CD14-positive monocyte (primary cell): ENCODE measurements around the gene EGR2. TPM values are rescaled to one million over a fixed set of nuclear protein-coding genes. Genes with fewer than 3 reads are reported as not detected.
A peak's percentile ranks its signal among the peaks of the same experiment; 100 is the strongest.

Experiments
- DNase-seq, 3 donors: peaks; one replicate each; pipeline ENCODE4 v3.0.0-alpha.2; 2011 to 2022
- H2AFZ ChIP-seq: 2 replicates; pipeline ENCODE4 v1.6.0; 2012; ENCODE audit warnings: mild to moderate bottlenecking, low read depth, low read length, inconsistent platforms; ENCODE audit not compliant: insufficient read depth, poor library complexity, severe bottlenecking
- H3K27ac ChIP-seq, 2 donors: 1 replicate in 1 of 2; 2 replicates in 1 of 2; pipeline ENCODE4 v1.5.1; 2012 to 2013; ENCODE audit warnings: low read length in 2 of 2, control low read depth in 1 of 2, inconsistent platforms in 1 of 2, low read depth in 1 of 2, mild to moderate bottlenecking in 1 of 2
- H3K27me3 ChIP-seq, 2 donors: one replicate each; pipeline versions ENCODE4 v1.6.0 to v1.6.1; 2011 to 2013; ENCODE audit warnings: low read length in 2 of 2; ENCODE audit not compliant: control insufficient read depth in 2 of 2, insufficient read depth in 2 of 2
- H3K36me3 ChIP-seq, 2 donors: replicated peaks in 1 of 2; 1 replicate in 1 of 2; 2 replicates in 1 of 2; pipeline versions ENCODE4 v1.5.1 to v1.6.1; 2012 to 2013; ENCODE audit warnings: low read length in 2 of 2, control low read depth in 1 of 2, inconsistent platforms in 1 of 2, mild to moderate bottlenecking in 1 of 2; ENCODE audit not compliant: insufficient read depth in 2 of 2, control insufficient read depth in 1 of 2
- H3K4me1 ChIP-seq, 2 donors: 1 replicate in 1 of 2; 2 replicates in 1 of 2; pipeline versions ENCODE4 v1.5.1 to v1.6.1; 2012 to 2013; ENCODE audit warnings: low read length in 2 of 2, control low read depth in 1 of 2, inconsistent platforms in 1 of 2, mild to moderate bottlenecking in 1 of 2, moderate library complexity in 1 of 2; ENCODE audit not compliant: insufficient read depth in 2 of 2, control insufficient read depth in 1 of 2
- H3K4me2 ChIP-seq: replicated peaks from 2 replicates; pipeline ENCODE3; 2012; ENCODE audit warnings: low read length, moderate library complexity, mild to moderate bottlenecking; ENCODE audit not compliant: poor library complexity, severe bottlenecking; ENCODE audit errors: extremely low read depth
- H3K4me3 ChIP-seq, 3 experiments: fragments of 200-600 bp in 1 of 3; sonication (generic) in 1 of 3; replicated peaks in 1 of 3; 1 replicate in 2 of 3; 2 replicates in 1 of 3; pipeline ENCODE4 v1.5.1; 2011 to 2013; ENCODE audit warnings: low read length in 3 of 3, mild to moderate bottlenecking in 3 of 3, control low read depth in 2 of 3, low read depth in 2 of 3, inconsistent platforms in 1 of 3, moderate library complexity in 1 of 3
- H3K79me2 ChIP-seq: 2 replicates; pipeline ENCODE4 v1.6.0; 2012; ENCODE audit warnings: mild to moderate bottlenecking, control low read depth, inconsistent platforms, low read length, moderate library complexity; ENCODE audit not compliant: insufficient read depth
- H3K9ac ChIP-seq: 2 replicates; pipeline ENCODE4 v1.6.0; 2017; ENCODE audit warnings: low read length, mild to moderate bottlenecking; ENCODE audit not compliant: insufficient read depth, poor library complexity, severe bottlenecking
- H3K9me3 ChIP-seq, 2 donors: replicated peaks in 1 of 2; 1 replicate in 1 of 2; 2 replicates in 1 of 2; pipeline versions ENCODE4 v1.5.1 to v1.6.1; 2012 to 2013; ENCODE audit warnings: low read length in 2 of 2, control low read depth in 1 of 2; ENCODE audit not compliant: control insufficient read depth in 1 of 2, insufficient read depth in 1 of 2
- H4K20me1 ChIP-seq: 2 replicates; pipeline ENCODE4 v1.6.0; 2012; ENCODE audit warnings: mild to moderate bottlenecking, low read length, control low read depth, moderate library complexity; ENCODE audit not compliant: insufficient read depth
- H3K27ac Mint-ChIP-seq, 7 donors: one replicate each; pipeline ENCODE4 v1.8.0; 2020; ENCODE audit warnings: mild to moderate bottlenecking in 7 of 7, mixed read lengths in 7 of 7, moderate library complexity in 6 of 7, inconsistent platforms in 2 of 7
- H3K27me3 Mint-ChIP-seq, 3 donors: one replicate each; pipeline ENCODE4 v1.8.0; 2021 to 2022; ENCODE audit warnings: low read depth in 3 of 3, mild to moderate bottlenecking in 3 of 3, mixed read lengths in 3 of 3, moderate library complexity in 3 of 3, inconsistent platforms in 1 of 3
- H3K36me3 Mint-ChIP-seq, 2 donors: one replicate each; pipeline ENCODE4 v1.8.0; 2020; ENCODE audit warnings: mixed read lengths in 2 of 2, inconsistent platforms in 1 of 2, mild to moderate bottlenecking in 1 of 2
- H3K4me1 Mint-ChIP-seq: one replicate; pipeline ENCODE4 v1.8.0; 2020; ENCODE audit warnings: mild to moderate bottlenecking, mixed read lengths
- H3K4me3 Mint-ChIP-seq, 2 donors: one replicate each; pipeline ENCODE4 v1.8.0; 2020; ENCODE audit warnings: mild to moderate bottlenecking in 2 of 2, mixed read lengths in 2 of 2, moderate library complexity in 1 of 2
- H3K9me3 Mint-ChIP-seq, 7 donors: one replicate each; pipeline ENCODE4 v1.8.0; 2020 to 2022; ENCODE audit warnings: mixed read lengths in 7 of 7, mild to moderate bottlenecking in 6 of 7, moderate library complexity in 6 of 7, inconsistent platforms in 2 of 7
- WGBS: methylation state at CpG from one replicate; pipeline ENCODE4 v1.1.5; 2013; ENCODE audit warnings: missing lambda C conversion rate; ENCODE audit not compliant: insufficient coverage; 5-methylcytosine and 5-hydroxymethylcytosine counted together
- intact Hi-C, 2 donors: fragments of 100-400 bp; cut with micrococcal nuclease; formaldehyde crosslinking; loops; one replicate each; pipeline versions ENCODE4 v1.15.0 to v1.15.1; 2023
- polyA plus RNA-seq, 3 donors: library from polyadenylated mRNA; depleted of rRNA in 1 of 3; unstranded in 2 of 3; stranded (reverse) in 1 of 3; fragments of 300-500 nt in 2 of 3; fragments of >200 nt in 1 of 3; fragmentation: Illumina TruSeq in 2 of 3; gene quantifications; 1 replicate in 2 of 3; 2 replicates in 1 of 3; pipeline ENCODE4 v1.2.3, GENCODE V29; 2012 to 2021
- TF ChIP-seq, protein P1 (sequence below): fragments of 200-600 bp; IDR thresholded peaks from one replicate; pipeline ENCODE4 v1.8.0; 2022; ENCODE audit warnings: antibody characterized with exemption, mild to moderate bottlenecking

Gene EGR2
- polyA plus RNA-seq, 3 donors: 9.9 to 54.9 (median 10.3) TPM

- no peak overlapping the region for H3K9ac ChIP-seq
- no peaks in the 10 kb centered on the region for H3K9me3 ChIP-seq
- no peak overlapping the region for H3K4me3 ChIP-seq
- no peaks in the 10 kb centered on the region for H4K20me1 ChIP-seq
- Mint-ChIP-seq H3K4me3 (peak overlapping the region in 1 of 2 donors; percentile 19), H3K27me3 (peaks cover 3 to 21% (median 14%) of the 10 kb centered on the region in 3 donors), H3K27ac (no peak overlapping the region), H3K4me1 (peaks cover 6% of the 10 kb centered on the region), H3K9me3 (peaks cover 3 to 14% (median 5%) of the 10 kb centered on the region in 7 donors), H3K36me3 (no peaks in the 10 kb centered on the region)
- no peak overlapping the region for H3K27ac ChIP-seq
- H3K4me2 ChIP-seq: no peak overlapping the region
- no peaks in the 10 kb centered on the region for H3K4me1 ChIP-seq
- TF ChIP-seq, protein P1, sequence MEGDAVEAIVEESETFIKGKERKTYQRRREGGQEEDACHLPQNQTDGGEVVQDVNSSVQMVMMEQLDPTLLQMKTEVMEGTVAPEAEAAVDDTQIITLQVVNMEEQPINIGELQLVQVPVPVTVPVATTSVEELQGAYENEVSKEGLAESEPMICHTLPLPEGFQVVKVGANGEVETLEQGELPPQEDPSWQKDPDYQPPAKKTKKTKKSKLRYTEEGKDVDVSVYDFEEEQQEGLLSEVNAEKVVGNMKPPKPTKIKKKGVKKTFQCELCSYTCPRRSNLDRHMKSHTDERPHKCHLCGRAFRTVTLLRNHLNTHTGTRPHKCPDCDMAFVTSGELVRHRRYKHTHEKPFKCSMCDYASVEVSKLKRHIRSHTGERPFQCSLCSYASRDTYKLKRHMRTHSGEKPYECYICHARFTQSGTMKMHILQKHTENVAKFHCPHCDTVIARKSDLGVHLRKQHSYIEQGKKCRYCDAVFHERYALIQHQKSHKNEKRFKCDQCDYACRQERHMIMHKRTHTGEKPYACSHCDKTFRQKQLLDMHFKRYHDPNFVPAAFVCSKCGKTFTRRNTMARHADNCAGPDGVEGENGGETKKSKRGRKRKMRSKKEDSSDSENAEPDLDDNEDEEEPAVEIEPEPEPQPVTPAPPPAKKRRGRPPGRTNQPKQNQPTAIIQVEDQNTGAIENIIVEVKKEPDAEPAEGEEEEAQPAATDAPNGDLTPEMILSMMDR: no peak
- H3K27me3 ChIP-seq: peaks cover 3 to 6% of the 10 kb centered on the region in 2 donors
- H3K36me3 ChIP-seq: no peaks in the 10 kb centered on the region
- H3K79me2 ChIP-seq: no peaks in the 10 kb centered on the region
- DNase-seq: peak; percentile 18 to 82 (median 28)
- WGBS: no CpG with 5 or more reads among the region's 5 CpGs
- H2AFZ ChIP-seq: no peak overlapping the region
- intact Hi-C loops: no loop called here
These were observed 36.5 kb downstream of the EGR2 start for GRCh38 chr10:62779487-62780248.

DNA sequence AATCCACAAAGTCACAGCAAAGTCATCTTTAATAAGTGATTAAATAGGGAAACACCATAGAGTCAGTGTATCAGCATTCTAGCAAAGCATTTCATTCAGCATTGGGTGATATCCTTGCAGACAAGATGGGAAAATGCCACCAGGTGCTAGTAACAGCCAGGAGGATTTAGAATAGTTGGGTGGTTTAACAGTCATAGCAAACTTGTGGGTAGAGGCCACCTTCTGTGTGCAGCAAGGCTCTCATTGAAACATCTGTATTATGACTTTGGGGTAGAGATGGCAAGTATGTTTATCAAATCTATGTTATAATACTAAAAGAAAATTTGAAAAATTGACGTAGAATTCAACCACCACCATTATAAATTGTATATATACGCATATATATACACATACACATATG, 38.0 kb downstream of the EGR2 start:
- Histone ChIP-seq H3K4me2 (no peak overlapping the region), H4K20me1 (no peaks in the 10 kb centered on the region), H3K9ac (no peak overlapping the region), H3K4me3 (no peak overlapping the region), H3K4me1 (no peaks in the 10 kb centered on the region), H3K36me3 (no peaks in the 10 kb centered on the region), H3K79me2 (no peaks in the 10 kb centered on the region), H3K9me3 (no peaks in the 10 kb centered on the region), H3K27ac (no peak overlapping the region), H2AFZ (no peak overlapping the region), H3K27me3 (peaks cover 3 to 8% of the 10 kb centered on the region in 2 donors)
- no peak for DNase-seq
- intact Hi-C loops: no loop called here
- no CpG with 5 or more reads among the region's 2 CpGs for WGBS
- no peaks in the 10 kb centered on the region for H3K36me3 Mint-ChIP-seq
- TF ChIP-seq, protein P1: no peak
- no peak overlapping the region for H3K27ac Mint-ChIP-seq
- H3K9me3 Mint-ChIP-seq: peaks cover 0 to 6% (median 3%) of the 10 kb centered on the region in 7 donors
- H3K4me3 Mint-ChIP-seq: no peak overlapping the region
- H3K27me3 Mint-ChIP-seq: peaks cover 1 to 21% (median 12%) of the 10 kb centered on the region in 3 donors
- peaks cover 6% of the 10 kb centered on the region for H3K4me1 Mint-ChIP-seq
